GM23338 (cell line): ENCODE results near the gene MGLL.

Experiments
- CTCF ChIP-seq, 2 experiments: fragments of 200-600 bp in 1 of 2; sonication (generic) in 1 of 2; conservative IDR thresholded peaks; 2 replicates each; pipeline versions ENCODE4 v1.5.1 to v1.6.1; 2016 to 2017; ENCODE audit warnings: antibody characterized with exemption in 2 of 2, low read depth in 2 of 2, mild to moderate bottlenecking in 2 of 2, moderate library complexity in 1 of 2
- EZH2phosphoT487 ChIP-seq: fragments of 200-600 bp; sonication (generic); IDR thresholded peaks from one replicate; pipeline ENCODE4 v1.8.1; 2018; ENCODE audit warnings: antibody characterized with exemption; ENCODE audit not compliant: unreplicated experiment
- POLR2AphosphoS5 ChIP-seq: IDR thresholded peaks from 2 replicates; pipeline ENCODE4 v1.6.1; 2016; ENCODE audit warnings: antibody characterized with exemption, low read depth

GRCh38 chr3:127740136-127740915, 82.0 kb downstream of the MGLL start:
- no peak for TF ChIP-seq CTCF (conservative IDR thresholded peaks at IDR 0.05; ENCODE audit: low read depth in 2 of 2)
- TF ChIP-seq POLR2AphosphoS5: no peak
- TF ChIP-seq EZH2phosphoT487: no peak
